M059J (cell line): ENCODE results near the gene ZNF304. TPM values are rescaled to one million over a fixed set of nuclear protein-coding genes. Genes with fewer than 3 reads are reported as not detected.

ENCODE experiments used
- total RNA-seq: library from RNA; depleted of rRNA; stranded (reverse); fragments of >200 nt; shearing (Covaris generic); gene quantifications from 2 replicates; pipeline ENCODE4 v1.2.3, GENCODE V29; 2014; rRNA removed

ZNF304 gene
- total RNA-seq, 1 experiment from 2014 or later: 11.8 TPM

Other genes starting within 250 kb of the ZNF304 start
- not detected in 2 replicates for gene USP29, start 231.3 kb upstream of the ZNF304 start, total RNA-seq
- gene ZIM3, start 206.1 kb upstream of the ZNF304 start, total RNA-seq: not detected in 2 replicates
- gene DUXA, start 183.8 kb upstream of the ZNF304 start, total RNA-seq: not detected in 2 replicates
- 12.3 and 31.1 TPM in 2 replicates for gene ZNF264, start 159.8 kb upstream of the ZNF304 start, total RNA-seq
- gene AURKC, start 120.2 kb upstream of the ZNF304 start, total RNA-seq: 0.25 and 0.47 TPM in 2 replicates
- 8.5 and 13.3 TPM in 2 replicates for gene ZNF805, start 110.6 kb upstream of the ZNF304 start, total RNA-seq
- gene ZNF460, start 70.8 kb upstream of the ZNF304 start, total RNA-seq: 27.9 and 36.7 TPM in 2 replicates
- 7.5 and 8.4 TPM in 2 replicates for gene ZNF543, start 30.8 kb upstream of the ZNF304 start, total RNA-seq
- gene TRAPPC2B, start 12.3 kb downstream of the ZNF304 start, total RNA-seq: 32.7 and 34.6 TPM in 2 replicates
- 1.9 and 5.6 TPM in 2 replicates for gene ZNF547, start 12.3 kb downstream of the ZNF304 start, total RNA-seq
- gene ZNF548, start 38.6 kb downstream of the ZNF304 start, total RNA-seq: 13.6 and 21.9 TPM in 2 replicates
- gene ZNF17, start 59.9 kb downstream of the ZNF304 start, total RNA-seq: 5.2 and 9.9 TPM in 2 replicates
- 3.2 and 7.0 TPM in 2 replicates for gene ZNF749, start 84.1 kb downstream of the ZNF304 start, total RNA-seq
- gene VN1R1, start 105.9 kb downstream of the ZNF304 start, total RNA-seq: 0.57 TPM in 1 of 2 replicates, not detected in the other
- 14.9 and 15.1 TPM in 2 replicates for gene ZNF772, start 126.3 kb downstream of the ZNF304 start, total RNA-seq
- 22.2 and 24.0 TPM in 2 replicates for gene ZNF419, start 136.5 kb downstream of the ZNF304 start, total RNA-seq
- 22.5 and 25.1 TPM in 2 replicates for gene ZNF773, start 148.7 kb downstream of the ZNF304 start, total RNA-seq
- gene ZNF549, start 176.1 kb downstream of the ZNF304 start, total RNA-seq: 5.6 and 7.5 TPM in 2 replicates
- gene ZNF550, start 208.6 kb downstream of the ZNF304 start, total RNA-seq: 9.4 and 14.0 TPM in 2 replicates
- gene ZNF416, start 227.6 kb downstream of the ZNF304 start, total RNA-seq: 5.0 and 6.9 TPM in 2 replicates
- gene ZIK1, start 232.9 kb downstream of the ZNF304 start, total RNA-seq: 10.3 and 12.3 TPM in 2 replicates
- gene ZNF530, start 248.6 kb downstream of the ZNF304 start, total RNA-seq: 7.4 and 17.4 TPM in 2 replicates